Neural progenitor cell (in vitro differentiated cells): ENCODE results near the gene ZNF592. TPM values are rescaled to one million over a fixed set of nuclear protein-coding genes. Genes with fewer than 3 reads are reported as not detected.
A peak's percentile ranks its signal among the peaks of the same experiment; 100 is the strongest.

Experiments used
- DNase-seq: peaks from one replicate; pipeline ENCODE4 v3.0.0-alpha.2; 2016; ENCODE audit warnings: low spot score
- H2AFZ ChIP-seq: fragments of 200-600 bp; sonication (generic); replicated peaks from 2 replicates; pipeline ENCODE4 v1.6.1; 2016; ENCODE audit warnings: antibody characterized with exemption
- H3F3A ChIP-seq: fragments of 200-600 bp; sonication (generic); 2 replicates; pipeline ENCODE4 v1.6.1; 2016; ENCODE audit warnings: antibody characterized with exemption, low read depth
- H3K27ac ChIP-seq: fragments of 200-600 bp; sonication (generic); 2 replicates; pipeline ENCODE4 v1.5.1; 2016; ENCODE audit warnings: mild to moderate bottlenecking
- H3K27me3 ChIP-seq: fragments of 200-600 bp; sonication (generic); 2 replicates; pipeline ENCODE4 v1.6.1; 2016; ENCODE audit warnings: mild to moderate bottlenecking, moderate library complexity
- H3K36me3 ChIP-seq: fragments of 200-600 bp; sonication (generic); 2 replicates; pipeline ENCODE4 v1.5.1; 2016
- H3K4me1 ChIP-seq: fragments of 200-600 bp; sonication (generic); 2 replicates; pipeline ENCODE4 v1.6.1; 2016; ENCODE audit warnings: mixed run types
- H3K4me2 ChIP-seq: fragments of 200-600 bp; sonication (generic); 2 replicates; pipeline ENCODE4 v1.6.1; 2016
- H3K4me3 ChIP-seq: fragments of 200-600 bp; sonication (generic); 2 replicates; pipeline ENCODE4 v1.5.1; 2016
- H3K79me2 ChIP-seq: fragments of 200-600 bp; sonication (generic); 2 replicates; pipeline ENCODE4 v1.6.1; 2016; ENCODE audit warnings: low read depth
- H3K9ac ChIP-seq: fragments of 200-600 bp; sonication (generic); 2 replicates; pipeline ENCODE4 v1.6.1; 2016
- H3K9me3 ChIP-seq: fragments of 200-600 bp; sonication (generic); 2 replicates; pipeline ENCODE4 v1.5.1; 2016; ENCODE audit warnings: low read depth
- H4K20me1 ChIP-seq: fragments of 200-600 bp; sonication (generic); 2 replicates; pipeline ENCODE4 v1.6.1; 2016; ENCODE audit warnings: low read depth
- H3K27ac Mint-ChIP-seq: 3 replicates; pipeline ENCODE4 v1.8.0; 2021; ENCODE audit warnings: mixed read lengths
- H3K27me3 Mint-ChIP-seq: 2 replicates; pipeline ENCODE4 v1.8.0; 2022; ENCODE audit warnings: low read depth, mild to moderate bottlenecking, inconsistent platforms, moderate library complexity, mixed read lengths; ENCODE audit not compliant: insufficient read depth
- H3K36me3 Mint-ChIP-seq: 3 replicates; pipeline ENCODE4 v1.8.0; 2021; ENCODE audit warnings: mixed read lengths
- H3K4me1 Mint-ChIP-seq: 3 replicates; pipeline ENCODE4 v1.8.0; 2021; ENCODE audit warnings: mixed read lengths
- H3K4me3 Mint-ChIP-seq: 3 replicates; pipeline ENCODE4 v1.8.0; 2021; ENCODE audit warnings: mild to moderate bottlenecking, moderate library complexity, mixed read lengths
- H3K9me3 Mint-ChIP-seq: 3 replicates; pipeline ENCODE4 v1.8.0; 2020; ENCODE audit warnings: mixed read lengths
- CTCF ChIP-seq: fragments of 200-600 bp; sonication (generic); IDR thresholded peaks from 2 replicates; pipeline ENCODE4 v1.5.1; 2017; ENCODE audit warnings: antibody characterized with exemption, mild to moderate bottlenecking
- EZH2 ChIP-seq: fragments of 200-600 bp; sonication (generic); IDR thresholded peaks from 2 replicates; pipeline ENCODE4 v1.6.1; 2017; ENCODE audit warnings: antibody characterized with exemption, mild to moderate bottlenecking, moderate library complexity
- EZH2phosphoT487 ChIP-seq: fragments of 200-600 bp; sonication (generic); IDR thresholded peaks from 2 replicates; pipeline ENCODE4 v1.6.1; 2017; ENCODE audit warnings: antibody characterized with exemption
- total RNA-seq: library from RNA; depleted of rRNA; stranded (reverse); fragments of >200 nt; gene quantifications from 2 replicates; pipeline ENCODE4 v1.2.3, GENCODE V29; 2015; ENCODE audit warnings: low replicate concordance

Gene ZNF592
- total RNA-seq, 1 donor from 2014 or later, result 5.8 TPM

- H3K4me3 Mint-ChIP-seq, result no peak overlapping the region
- H3K4me2 ChIP-seq, result no peak overlapping the region
- no peak for DNase-seq
- no peaks in the 10 kb centered on the region for H3K4me1 Mint-ChIP-seq
- H3K27ac ChIP-seq, result no peak overlapping the region
- H3K27ac Mint-ChIP-seq, result no peak overlapping the region
- no peaks in the 10 kb centered on the region for H3K36me3 ChIP-seq
- no peaks in the 10 kb centered on the region for H3K27me3 Mint-ChIP-seq
- H3K9ac ChIP-seq, result no peak overlapping the region
- no peak overlapping the region for H3K4me3 ChIP-seq
- H2AFZ ChIP-seq, result no peak overlapping the region
- H3K27me3 ChIP-seq, result no peaks in the 10 kb centered on the region
- H3K9me3 Mint-ChIP-seq, result no peaks in the 10 kb centered on the region
- TF ChIP-seq EZH2phosphoT487 (no peak), CTCF (no peak), EZH2 (no peak)
- H3K36me3 Mint-ChIP-seq, result no peaks in the 10 kb centered on the region
- H3K79me2 ChIP-seq, result no peaks in the 10 kb centered on the region
- no peaks in the 10 kb centered on the region for H4K20me1 ChIP-seq
- no peaks in the 10 kb centered on the region for H3K4me1 ChIP-seq
- no peaks in the 10 kb centered on the region for H3K9me3 ChIP-seq
- H3F3A ChIP-seq, result peaks cover 2% of the 10 kb centered on the region
Observed at GRCh38 chr15:84740691-84741090, 7.7 kb upstream of the ZNF592 start.

GRCh38 chr15:84741121-84741520, 7.3 kb upstream of the ZNF592 start:
- no peak overlapping the region for H3K4me2 ChIP-seq
- no peak overlapping the region for H3K27ac Mint-ChIP-seq
- H3K36me3 Mint-ChIP-seq, result no peaks in the 10 kb centered on the region
- no peaks in the 10 kb centered on the region for H3K4me1 ChIP-seq
- TF ChIP-seq EZH2phosphoT487 (no peak), CTCF (no peak), EZH2 (no peak)
- H3K27me3 ChIP-seq, result no peaks in the 10 kb centered on the region
- no peak overlapping the region for H3K4me3 ChIP-seq
- no peak for DNase-seq
- H4K20me1 ChIP-seq, result no peaks in the 10 kb centered on the region
- no peak overlapping the region for H3K27ac ChIP-seq
- H3K4me3 Mint-ChIP-seq, result no peak overlapping the region
- peaks cover 3% of the 10 kb centered on the region for H3K79me2 ChIP-seq
- no peak overlapping the region for H2AFZ ChIP-seq
- no peaks in the 10 kb centered on the region for H3K9me3 Mint-ChIP-seq
- no peak overlapping the region for H3K9ac ChIP-seq
- H3K36me3 ChIP-seq, result no peaks in the 10 kb centered on the region
- no peaks in the 10 kb centered on the region for H3F3A ChIP-seq
- H3K4me1 Mint-ChIP-seq, result peaks cover 2% of the 10 kb centered on the region
- no peaks in the 10 kb centered on the region for H3K27me3 Mint-ChIP-seq
- no peaks in the 10 kb centered on the region for H3K9me3 ChIP-seq

GRCh38 chr15:84747416-84748273, 747 bp upstream of the ZNF592 start:
- Histone ChIP-seq H3K36me3 (no peaks in the 10 kb centered on the region), H3F3A (peaks cover 38% of the 10 kb centered on the region), H3K27ac (peak overlapping the region; percentile 80), H3K9ac (peak overlapping the region; percentile 1), H4K20me1 (peaks cover 25% of the 10 kb centered on the region), H3K27me3 (no peaks in the 10 kb centered on the region), H3K4me3 (peak overlapping the region; percentile 74), H3K79me2 (peaks cover 48% of the 10 kb centered on the region), H3K9me3 (no peaks in the 10 kb centered on the region), H2AFZ (peak overlapping the region; percentile 96), H3K4me2 (peak overlapping the region; percentile 92), H3K4me1 (peaks cover 22% of the 10 kb centered on the region)
- peaks cover 29% of the 10 kb centered on the region for H3K4me1 Mint-ChIP-seq
- TF ChIP-seq CTCF (peak; percentile 9), EZH2phosphoT487 (no peak)
- H3K4me3 Mint-ChIP-seq, result peak overlapping the region; percentile 93
- H3K9me3 Mint-ChIP-seq, result no peaks in the 10 kb centered on the region
- H3K27ac Mint-ChIP-seq, result peak overlapping the region; percentile 99
- no peaks in the 10 kb centered on the region for H3K36me3 Mint-ChIP-seq
- peak; percentile 84 for DNase-seq
- H3K27me3 Mint-ChIP-seq, result no peaks in the 10 kb centered on the region
